Keratinocyte (primary cell): ENCODE data around the gene LRRC18. TPM values are rescaled to one million over a fixed set of nuclear protein-coding genes. Genes with fewer than 3 reads are reported as not detected.

Source experiments
- DNase-seq: peaks from one replicate; pipeline ENCODE4 v3.0.0-alpha.2; 2011; ENCODE audit warnings: low read depth, missing footprints, low spot score
- FAIRE-seq: peaks from 2 replicates; lab custom pipeline; 2011; peaks lifted over from hg19 to GRCh38; lab: Jason Lieb, UNC
- H2AFZ ChIP-seq: 2 replicates; pipeline ENCODE4 v1.6.0; 2012; ENCODE audit warnings: low read length, control low read depth, inconsistent platforms; ENCODE audit not compliant: control insufficient read depth
- H3K27ac ChIP-seq: 2 replicates; pipeline ENCODE4 v1.5.1; 2011; ENCODE audit warnings: low read length; ENCODE audit not compliant: control insufficient read depth, insufficient read depth
- H3K27me3 ChIP-seq: 3 replicates; pipeline ENCODE4 v1.6.0; 2011; ENCODE audit warnings: low read length; ENCODE audit not compliant: control insufficient read depth, insufficient read depth; ENCODE audit errors: extremely low read depth
- H3K36me3 ChIP-seq, 2 experiments: 2 replicates in 1 of 2; 3 replicates in 1 of 2; pipeline ENCODE4 v1.5.1; 2011; ENCODE audit warnings: low read length in 2 of 2, mild to moderate bottlenecking in 1 of 2; ENCODE audit not compliant: control insufficient read depth in 2 of 2, insufficient read depth in 2 of 2; ENCODE audit errors: extremely low read depth in 1 of 2
- H3K4me1 ChIP-seq: 3 replicates; pipeline ENCODE4 v1.5.1; 2011; ENCODE audit warnings: low read length; ENCODE audit not compliant: control insufficient read depth, insufficient read depth; ENCODE audit errors: extremely low read depth
- H3K4me2 ChIP-seq: 3 replicates; pipeline ENCODE4 v1.6.0; 2011; ENCODE audit warnings: low read depth, low read length; ENCODE audit not compliant: control insufficient read depth, insufficient read depth; ENCODE audit errors: extremely low read depth
- H3K4me3 ChIP-seq, 3 experiments: fragments of 200-600 bp in 1 of 3; sonication (generic) in 1 of 3; 2 replicates in 2 of 3; 3 replicates in 1 of 3; pipeline ENCODE4 v1.5.1; 2011 to 2016; ENCODE audit warnings: low read length in 3 of 3, mild to moderate bottlenecking in 3 of 3, control low read depth in 2 of 3, inconsistent platforms in 1 of 3, low read depth in 1 of 3, mixed read lengths in 1 of 3, mixed run types in 1 of 3, moderate library complexity in 1 of 3; ENCODE audit not compliant: control insufficient read depth in 2 of 3, insufficient read depth in 2 of 3; ENCODE audit errors: extremely low read depth in 1 of 3
- H3K79me2 ChIP-seq: 2 replicates; pipeline ENCODE4 v1.6.0; 2012; ENCODE audit warnings: low read length; ENCODE audit not compliant: control insufficient read depth, insufficient read depth
- H3K9ac ChIP-seq: 3 replicates; pipeline ENCODE4 v1.6.0; 2011; ENCODE audit warnings: low read length; ENCODE audit not compliant: control insufficient read depth, insufficient read depth; ENCODE audit errors: extremely low read depth
- H3K9me1 ChIP-seq: 3 replicates; pipeline ENCODE4 v1.6.0; 2011; ENCODE audit warnings: low read length; ENCODE audit not compliant: control insufficient read depth, insufficient read depth; ENCODE audit errors: extremely low read depth
- H3K9me3 ChIP-seq: 2 replicates; pipeline ENCODE4 v1.5.1; 2012; ENCODE audit warnings: low read depth, low read length; ENCODE audit not compliant: control insufficient read depth
- H4K20me1 ChIP-seq: 3 replicates; pipeline ENCODE4 v1.6.0; 2011; ENCODE audit warnings: low read length; ENCODE audit not compliant: control insufficient read depth, insufficient read depth; ENCODE audit errors: extremely low read depth
- EZH2 ChIP-seq: IDR thresholded peaks from one replicate; pipeline ENCODE4 v1.6.1; 2012; ENCODE audit warnings: inconsistent platforms, mild to moderate bottlenecking, low read length, moderate library complexity
- dilution Hi-C: fragments of 300-500 bp; cut with MboI; formaldehyde crosslinking; loops from one replicate; pipeline ENCODE4 v1.7.0; 2020; ENCODE audit warnings: low sequenced_read_pairs; ENCODE audit not compliant: extremely low pct_ligation_motif_present
- polyA plus RNA-seq, 5 experiments: library from polyadenylated mRNA; depleted of rRNA in 3 of 5; stranded (reverse) in 3 of 5; stranded (forward) in 1 of 5; unstranded in 1 of 5; fragments of >200 nt; gene quantifications; 1 replicate in 1 of 5; 2 replicates in 3 of 5; 3 replicates in 1 of 5; pipeline versions ENCODE4 v1.2.1 to v1.2.3, GENCODE V29; 2011 to 2012; ENCODE audit warnings: missing spikeins in 2 of 5, low read depth in 1 of 5, low replicate concordance in 1 of 5
- TF ChIP-seq, protein P1 (sequence below), 3 experiments: IDR thresholded peaks in 1 of 3; conservative IDR thresholded peaks in 1 of 3; optimal IDR thresholded peaks in 1 of 3; 2 replicates in 2 of 3; 3 replicates in 1 of 3; pipeline versions ENCODE3 to v1.5.1; 2011; ENCODE audit warnings: low read length in 3 of 3, mild to moderate bottlenecking in 3 of 3, moderate library complexity in 2 of 3, control low read depth in 1 of 3, inconsistent platforms in 1 of 3; ENCODE audit not compliant: insufficient read depth in 2 of 3; ENCODE audit errors: extremely low read depth in 1 of 3

LRRC18 gene
- polyA plus RNA-seq, 1 donor (not counting 4 experiments of a cell fraction or from before 2014, with no cell fraction given), result not detected

DNA sequence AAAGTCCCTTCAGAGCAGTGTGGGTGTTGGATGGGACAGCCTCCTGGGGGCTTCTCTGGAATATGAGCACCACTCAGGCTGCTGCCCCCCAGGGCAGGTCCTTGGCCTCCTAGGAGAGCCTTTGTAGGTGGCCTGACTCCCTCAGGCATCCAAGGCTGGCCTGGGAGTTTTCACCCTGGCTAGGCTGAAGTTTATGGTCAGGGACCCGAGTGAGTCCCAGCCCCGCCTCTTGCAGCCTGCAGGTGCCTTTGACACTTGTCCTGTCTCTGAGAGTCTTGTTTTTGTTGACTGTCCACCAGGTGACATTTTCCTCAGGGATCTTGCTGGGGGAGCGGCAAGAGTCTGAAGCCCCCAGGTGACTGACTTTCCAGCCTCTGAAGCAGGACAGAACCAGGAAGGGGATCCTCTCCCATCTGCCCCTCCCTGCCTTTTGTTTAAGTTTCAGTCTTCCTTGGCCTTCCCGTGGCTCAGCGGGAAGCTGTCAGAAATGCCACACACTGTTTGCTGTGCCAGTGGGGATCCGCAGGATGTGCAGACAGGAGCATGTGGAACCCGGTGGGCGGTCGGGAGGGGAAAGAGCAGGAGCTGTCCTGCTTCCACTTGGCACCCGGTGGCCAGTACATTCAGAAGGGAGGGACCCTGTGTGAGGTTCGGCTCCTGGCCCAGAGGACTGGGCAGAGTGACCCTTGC is 59.5 kb downstream of the LRRC18 start:
- no peak overlapping the region for H3K27ac ChIP-seq
- TF ChIP-seq, protein P1, sequence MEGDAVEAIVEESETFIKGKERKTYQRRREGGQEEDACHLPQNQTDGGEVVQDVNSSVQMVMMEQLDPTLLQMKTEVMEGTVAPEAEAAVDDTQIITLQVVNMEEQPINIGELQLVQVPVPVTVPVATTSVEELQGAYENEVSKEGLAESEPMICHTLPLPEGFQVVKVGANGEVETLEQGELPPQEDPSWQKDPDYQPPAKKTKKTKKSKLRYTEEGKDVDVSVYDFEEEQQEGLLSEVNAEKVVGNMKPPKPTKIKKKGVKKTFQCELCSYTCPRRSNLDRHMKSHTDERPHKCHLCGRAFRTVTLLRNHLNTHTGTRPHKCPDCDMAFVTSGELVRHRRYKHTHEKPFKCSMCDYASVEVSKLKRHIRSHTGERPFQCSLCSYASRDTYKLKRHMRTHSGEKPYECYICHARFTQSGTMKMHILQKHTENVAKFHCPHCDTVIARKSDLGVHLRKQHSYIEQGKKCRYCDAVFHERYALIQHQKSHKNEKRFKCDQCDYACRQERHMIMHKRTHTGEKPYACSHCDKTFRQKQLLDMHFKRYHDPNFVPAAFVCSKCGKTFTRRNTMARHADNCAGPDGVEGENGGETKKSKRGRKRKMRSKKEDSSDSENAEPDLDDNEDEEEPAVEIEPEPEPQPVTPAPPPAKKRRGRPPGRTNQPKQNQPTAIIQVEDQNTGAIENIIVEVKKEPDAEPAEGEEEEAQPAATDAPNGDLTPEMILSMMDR (optimal IDR thresholded peaks at IDR 0.05 in 1 of 3, IDR thresholded peaks at IDR 0.05 in 1 of 3, conservative IDR thresholded peaks at IDR 0.05 in 1 of 3; ENCODE audit: extremely low read depth in 1 of 3, insufficient read depth in 2 of 3, low read length in 3 of 3), result no peak
- no peak for TF ChIP-seq EZH2
- H3K79me2 ChIP-seq, result no peaks in the 10 kb centered on the region
- H3K4me1 ChIP-seq, result no peaks in the 10 kb centered on the region
- H3K4me2 ChIP-seq, result no peak overlapping the region
- DNase-seq (no peak), FAIRE-seq (no peak)
- dilution Hi-C loops, result no loop called here
- no peaks in the 10 kb centered on the region for H3K36me3 ChIP-seq
- peaks cover 2% of the 10 kb centered on the region for H3K27me3 ChIP-seq
- H3K9ac ChIP-seq, result no peak overlapping the region
- no peaks in the 10 kb centered on the region for H3K9me3 ChIP-seq
- no peak overlapping the region for H3K4me3 ChIP-seq
- H2AFZ ChIP-seq, result no peak overlapping the region
- H3K9me1 ChIP-seq, result no peaks in the 10 kb centered on the region
- no peaks in the 10 kb centered on the region for H4K20me1 ChIP-seq

DNA sequence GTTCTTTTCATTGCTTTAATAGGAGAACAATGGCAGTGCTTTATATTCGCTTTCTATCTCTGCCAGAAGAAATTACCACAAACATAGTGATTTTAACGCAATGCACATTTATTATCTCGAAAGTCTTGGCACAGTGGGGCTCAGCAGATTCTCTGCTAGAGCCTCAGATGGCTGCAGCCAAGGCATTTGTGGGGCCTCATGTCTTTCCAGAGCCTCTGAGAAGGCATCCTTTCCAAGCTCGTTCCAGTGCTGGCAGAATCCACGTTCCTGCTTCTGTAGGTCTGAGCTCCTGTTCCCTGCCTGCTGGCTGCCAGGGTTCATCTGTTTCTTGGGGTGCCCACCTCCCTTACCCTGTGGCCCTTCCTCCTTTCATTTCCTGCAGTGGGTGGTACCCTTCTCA is 60.2 kb downstream of the LRRC18 start:
- Histone ChIP-seq H3K79me2 (no peaks in the 10 kb centered on the region), H3K4me3 (no peak overlapping the region), H3K4me1 (no peaks in the 10 kb centered on the region), H3K27ac (no peak overlapping the region), H3K27me3 (peaks cover 2% of the 10 kb centered on the region), H3K9me3 (no peaks in the 10 kb centered on the region), H4K20me1 (no peaks in the 10 kb centered on the region), H3K4me2 (no peak overlapping the region), H3K9me1 (no peaks in the 10 kb centered on the region), H3K36me3 (no peaks in the 10 kb centered on the region), H2AFZ (no peak overlapping the region), H3K9ac (no peak overlapping the region)
- no peak for TF ChIP-seq EZH2
- TF ChIP-seq, protein P1 (optimal IDR thresholded peaks at IDR 0.05 in 1 of 3, IDR thresholded peaks at IDR 0.05 in 1 of 3, conservative IDR thresholded peaks at IDR 0.05 in 1 of 3; ENCODE audit: extremely low read depth in 1 of 3, insufficient read depth in 2 of 3, low read length in 3 of 3), result no peak
- DNase-seq (no peak), FAIRE-seq (no peak)
- dilution Hi-C loops, result no loop called here
